HEK293T (cell line): ENCODE measurements around the gene MAP4K4.

Experiments used
- CTCF ChIA-PET: fragments of 350-600 bp; formaldehyde crosslinking; extraction: SDS; loops from one replicate; lab custom pipeline; 2021; ENCODE audit warnings: antibody characterized with exemption, inconsistent platforms; lab: Yijun Ruan, JAX
- POLR2A ChIA-PET: fragments of 350-600 bp; formaldehyde crosslinking; extraction: SDS; loops from one replicate; lab custom pipeline; 2020; ENCODE audit warnings: antibody characterized with exemption, inconsistent platforms; lab: Yijun Ruan, JAX
- DNase-seq: peaks from one replicate; pipeline ENCODE4 v3.0.0; 2012; ENCODE audit warnings: mixed read lengths; ENCODE audit errors: extremely low spot score
- ARNT ChIP-seq: fragments of 450-650 bp; IDR thresholded peaks from 2 replicates; pipeline ENCODE4 v1.6.1; 2017; ENCODE audit warnings: mild to moderate bottlenecking
- BHLHE40 ChIP-seq: fragments of 450-650 bp; IDR thresholded peaks from 2 replicates; pipeline ENCODE4 v1.6.1; 2016; ENCODE audit warnings: mild to moderate bottlenecking, moderate library complexity, borderline replicate concordance
- CTBP1 ChIP-seq: fragments of 450-650 bp; IDR thresholded peaks from 2 replicates; pipeline ENCODE4 v1.6.1; 2016; ENCODE audit warnings: borderline replicate concordance
- ELF4 ChIP-seq: fragments of 450-650 bp; IDR thresholded peaks from 2 replicates; pipeline ENCODE4 v1.6.1; 2017; ENCODE audit warnings: antibody characterized with exemption
- FOXA1 ChIP-seq: fragments of 450-650 bp; IDR thresholded peaks from 2 replicates; pipeline ENCODE4 v1.6.1; 2016; ENCODE audit warnings: mild to moderate bottlenecking
- FOXK2 ChIP-seq: fragments of 450-650 bp; IDR thresholded peaks from 2 replicates; pipeline ENCODE4 v1.6.1; 2016; ENCODE audit warnings: mild to moderate bottlenecking
- FOXM1 ChIP-seq: fragments of 450-650 bp; IDR thresholded peaks from 2 replicates; pipeline ENCODE4 v1.6.1; 2017; ENCODE audit warnings: mild to moderate bottlenecking, borderline replicate concordance
- HDGF ChIP-seq: fragments of 450-650 bp; IDR thresholded peaks from 2 replicates; pipeline ENCODE4 v1.6.1; 2017; ENCODE audit warnings: antibody characterized with exemption, borderline replicate concordance
- L3MBTL2 ChIP-seq: fragments of 450-650 bp; conservative IDR thresholded peaks from 2 replicates; pipeline ENCODE4 v1.6.1; 2016; ENCODE audit warnings: mild to moderate bottlenecking
- LEF1 ChIP-seq: fragments of 450-650 bp; IDR thresholded peaks from 2 replicates; pipeline ENCODE4 v1.6.1; 2017; ENCODE audit warnings: mild to moderate bottlenecking, borderline replicate concordance
- NFRKB ChIP-seq: fragments of 450-650 bp; IDR thresholded peaks from 2 replicates; pipeline ENCODE4 v1.6.1; 2016; ENCODE audit warnings: mild to moderate bottlenecking, moderate library complexity
- PKNOX1 ChIP-seq: fragments of 450-650 bp; IDR thresholded peaks from 2 replicates; pipeline ENCODE4 v1.6.1; 2016
- SP1 ChIP-seq: fragments of 450-650 bp; IDR thresholded peaks from 2 replicates; pipeline ENCODE4 v1.6.1; 2017
- SUZ12 ChIP-seq: fragments of 450-650 bp; IDR thresholded peaks from 2 replicates; pipeline ENCODE4 v1.6.1; 2016; ENCODE audit warnings: mild to moderate bottlenecking
- TARDBP ChIP-seq: fragments of 450-650 bp; IDR thresholded peaks from 2 replicates; pipeline ENCODE4 v1.6.1; 2016
- ZNF384 ChIP-seq: fragments of 450-650 bp; IDR thresholded peaks from 2 replicates; pipeline ENCODE4 v1.6.1; 2016

Gene MAP4K4

GRCh38 chr2:101805152-101806088, 107.9 kb downstream of the MAP4K4 start:
- DNase-seq: no peak
- ChIA-PET POLR2A (no interaction called here), CTCF (no interaction called here)
- no peak for TF ChIP-seq FOXK2
- TF ChIP-seq CTBP1: no peak
- TF ChIP-seq ARNT: no peak
- TF ChIP-seq ZNF384: no peak
- TF ChIP-seq PKNOX1: no peak
- TF ChIP-seq TARDBP: no peak
- no peak for TF ChIP-seq L3MBTL2
- no peak for TF ChIP-seq SP1
- no peak for TF ChIP-seq ELF4
- TF ChIP-seq BHLHE40: no peak
- TF ChIP-seq FOXM1: no peak
- TF ChIP-seq NFRKB: no peak
- TF ChIP-seq FOXA1: no peak
- TF ChIP-seq HDGF: no peak
- TF ChIP-seq LEF1: no peak

DNA sequence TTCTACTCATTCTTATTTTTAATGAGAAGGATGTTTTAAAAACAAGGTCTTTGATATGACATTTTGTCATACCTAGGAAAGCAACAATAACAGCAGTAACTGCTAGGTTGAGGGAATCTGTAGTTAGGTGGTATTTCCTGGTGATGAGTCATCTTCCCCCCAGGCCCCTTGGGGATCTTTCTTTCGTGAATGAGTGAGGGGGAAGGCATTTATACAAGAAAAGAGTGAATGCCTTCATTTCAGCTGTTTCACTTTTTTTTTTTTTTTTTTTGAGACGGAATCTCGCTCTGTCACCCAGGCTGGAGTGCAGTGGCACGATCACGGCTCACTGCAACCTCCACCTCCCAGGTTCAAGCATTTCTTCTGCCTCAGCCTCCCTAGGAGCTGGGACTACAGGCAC, 108.6 kb downstream of the MAP4K4 start:
- CTCF ChIA-PET: no interaction called here

DNA sequence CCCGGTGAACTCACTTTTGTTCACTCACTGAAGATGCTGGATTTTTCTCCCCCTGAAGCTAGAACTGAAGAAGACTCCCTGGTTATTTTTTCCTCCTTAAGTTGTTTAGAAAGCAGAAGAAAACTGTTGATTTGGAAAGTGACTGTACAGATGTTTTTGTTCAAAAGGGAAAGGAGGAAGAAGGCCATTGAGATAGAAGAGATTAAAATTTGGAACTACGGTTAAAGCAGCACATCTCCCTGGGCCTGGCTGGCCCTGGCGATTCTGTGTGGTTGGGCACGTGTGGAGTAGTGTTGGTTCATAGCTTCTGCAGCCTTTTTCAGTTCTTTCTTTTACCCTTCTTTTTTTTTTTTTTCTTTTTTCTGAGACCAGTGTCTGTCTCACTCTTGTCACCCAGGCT, 109.2 kb downstream of the MAP4K4 start:
- TF ChIP-seq NFRKB (no peak), CTBP1 (no peak), HDGF (no peak), L3MBTL2 (no peak), BHLHE40 (no peak), ZNF384 (no peak), ARNT (no peak), ELF4 (no peak)
- ChIA-PET POLR2A (no interaction called here), CTCF (interaction anchor here (0.6 kb wide), 1 partner anchor 17 kb away, joined by 3 read pairs; no protein-coding TSS in a partner anchor)
- no peak for DNase-seq

More for the DNA sequence above, 108.6 kb downstream of the MAP4K4 start:
- DNase-seq: no peak
- TF ChIP-seq LEF1 (no peak), NFRKB (no peak), ELF4 (no peak), FOXA1 (no peak), BHLHE40 (no peak), ARNT (no peak), FOXM1 (no peak), ZNF384 (no peak)
- POLR2A ChIA-PET: no interaction called here

DNA sequence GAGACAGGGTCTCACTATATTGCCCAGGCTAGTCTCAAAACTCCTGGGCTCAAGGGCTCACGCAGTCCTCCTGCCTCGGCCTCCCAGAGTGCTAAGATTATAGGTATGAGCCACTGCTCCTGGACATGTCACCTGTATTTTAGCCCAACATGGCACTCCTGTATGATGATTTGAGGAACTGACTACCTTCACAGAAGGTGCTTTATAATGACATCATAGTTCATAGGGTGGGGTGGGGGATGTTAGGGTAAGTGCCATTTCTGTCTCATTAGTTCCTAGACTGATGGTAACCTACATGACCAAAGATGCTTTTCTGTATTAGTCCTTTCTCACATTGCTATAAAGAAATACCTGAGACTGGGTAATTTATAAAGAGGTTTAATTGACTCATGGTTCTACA, 109.7 kb downstream of the MAP4K4 start:
- no peak for DNase-seq
- ChIA-PET CTCF (no interaction called here), POLR2A (no interaction called here)
- TF ChIP-seq SUZ12: no peak
- no peak for TF ChIP-seq L3MBTL2
- no peak for TF ChIP-seq SP1
- no peak for TF ChIP-seq ELF4
- TF ChIP-seq TARDBP: no peak
- TF ChIP-seq LEF1: no peak
- TF ChIP-seq ARNT: no peak
- no peak for TF ChIP-seq HDGF
- no peak for TF ChIP-seq ZNF384
- no peak for TF ChIP-seq FOXK2

DNA sequence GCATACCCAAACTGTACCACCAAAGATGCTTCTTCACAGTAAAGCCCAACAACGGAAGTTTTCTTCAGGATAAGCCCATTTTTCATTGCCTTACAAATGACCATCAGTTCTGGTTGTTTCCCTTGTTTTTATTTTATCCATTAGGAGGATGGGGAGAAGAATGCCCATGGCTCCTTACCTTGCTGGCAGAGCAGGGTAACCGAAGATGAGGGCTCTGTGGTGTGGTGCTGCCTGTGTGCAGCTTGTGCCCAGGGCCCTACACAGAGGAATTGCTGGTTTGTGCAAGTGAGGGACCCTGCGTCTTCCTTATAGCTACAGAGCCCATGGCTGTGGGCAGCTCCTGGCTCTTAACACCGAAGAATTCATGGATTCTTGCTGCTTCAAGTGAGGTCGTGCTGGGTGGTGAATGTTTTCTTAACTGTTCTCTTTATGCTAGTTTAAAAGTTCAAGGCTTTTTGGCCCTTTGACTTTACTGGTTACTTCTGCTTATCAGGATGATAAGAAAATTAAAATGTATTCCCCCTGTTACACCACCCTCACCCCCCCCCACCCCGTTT, 110.6 kb downstream of the MAP4K4 start:
- no peak for DNase-seq
- TF ChIP-seq ZNF384: no peak
- TF ChIP-seq NFRKB: no peak
- no peak for TF ChIP-seq ARNT
- no peak for TF ChIP-seq TARDBP
- no peak for TF ChIP-seq FOXA1
- TF ChIP-seq FOXM1: no peak
- no peak for TF ChIP-seq BHLHE40
- no peak for TF ChIP-seq L3MBTL2
- no peak for TF ChIP-seq ELF4
- TF ChIP-seq SP1: no peak
- TF ChIP-seq HDGF: no peak
- no peak for TF ChIP-seq SUZ12
- TF ChIP-seq FOXK2: no peak
- TF ChIP-seq CTBP1: no peak
- TF ChIP-seq PKNOX1: no peak
- TF ChIP-seq LEF1: no peak
- POLR2A ChIA-PET: interaction anchor here (1.0 kb wide), 1 partner anchor 500 kb away, joined by 3 read pairs; the partner anchor contains the start of gene RNF149
- CTCF ChIA-PET: interaction anchor here (1.0 kb wide), 1 partner anchor 15 kb away, joined by 5 read pairs; no protein-coding TSS in a partner anchor

- DNase-seq: no peak
- no peak for TF ChIP-seq BHLHE40
- no peak for TF ChIP-seq ELF4
- TF ChIP-seq SP1: no peak
- TF ChIP-seq ARNT: no peak
- TF ChIP-seq FOXA1: no peak
- TF ChIP-seq L3MBTL2: no peak
- TF ChIP-seq TARDBP: no peak
- TF ChIP-seq CTBP1: no peak
- TF ChIP-seq LEF1: no peak
- no peak for TF ChIP-seq ZNF384
- TF ChIP-seq PKNOX1: no peak
- TF ChIP-seq FOXK2: no peak
- TF ChIP-seq HDGF: no peak
- TF ChIP-seq NFRKB: no peak
- no peak for TF ChIP-seq FOXM1
- no peak for TF ChIP-seq SUZ12
- CTCF ChIA-PET: interaction anchor here (0.6 kb wide), 1 partner anchor 391 kb away, joined by 3 read pairs; no protein-coding TSS in a partner anchor
- POLR2A ChIA-PET: no interaction called here
Measured at GRCh38 chr2:101809698-101810097, 112.2 kb downstream of the MAP4K4 start.
